GM21786 (cell line): ENCODE measurements around the gene SELENOH.
"Not testable (repeated sequence)": the region's sequence is repeated elsewhere in the genome, so short reads cannot be mapped to it uniquely, and the experiment has no call there.

Experiments used
- ATAC-seq: cut with Tn5 transposase; IDR thresholded peaks from one replicate; pipeline ENCODE4 v1.9.1; 2021; ENCODE audit not compliant: unreplicated experiment

Gene SELENOH, protein sequence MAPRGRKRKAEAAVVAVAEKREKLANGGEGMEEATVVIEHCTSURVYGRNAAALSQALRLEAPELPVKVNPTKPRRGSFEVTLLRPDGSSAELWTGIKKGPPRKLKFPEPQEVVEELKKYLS

DNA sequence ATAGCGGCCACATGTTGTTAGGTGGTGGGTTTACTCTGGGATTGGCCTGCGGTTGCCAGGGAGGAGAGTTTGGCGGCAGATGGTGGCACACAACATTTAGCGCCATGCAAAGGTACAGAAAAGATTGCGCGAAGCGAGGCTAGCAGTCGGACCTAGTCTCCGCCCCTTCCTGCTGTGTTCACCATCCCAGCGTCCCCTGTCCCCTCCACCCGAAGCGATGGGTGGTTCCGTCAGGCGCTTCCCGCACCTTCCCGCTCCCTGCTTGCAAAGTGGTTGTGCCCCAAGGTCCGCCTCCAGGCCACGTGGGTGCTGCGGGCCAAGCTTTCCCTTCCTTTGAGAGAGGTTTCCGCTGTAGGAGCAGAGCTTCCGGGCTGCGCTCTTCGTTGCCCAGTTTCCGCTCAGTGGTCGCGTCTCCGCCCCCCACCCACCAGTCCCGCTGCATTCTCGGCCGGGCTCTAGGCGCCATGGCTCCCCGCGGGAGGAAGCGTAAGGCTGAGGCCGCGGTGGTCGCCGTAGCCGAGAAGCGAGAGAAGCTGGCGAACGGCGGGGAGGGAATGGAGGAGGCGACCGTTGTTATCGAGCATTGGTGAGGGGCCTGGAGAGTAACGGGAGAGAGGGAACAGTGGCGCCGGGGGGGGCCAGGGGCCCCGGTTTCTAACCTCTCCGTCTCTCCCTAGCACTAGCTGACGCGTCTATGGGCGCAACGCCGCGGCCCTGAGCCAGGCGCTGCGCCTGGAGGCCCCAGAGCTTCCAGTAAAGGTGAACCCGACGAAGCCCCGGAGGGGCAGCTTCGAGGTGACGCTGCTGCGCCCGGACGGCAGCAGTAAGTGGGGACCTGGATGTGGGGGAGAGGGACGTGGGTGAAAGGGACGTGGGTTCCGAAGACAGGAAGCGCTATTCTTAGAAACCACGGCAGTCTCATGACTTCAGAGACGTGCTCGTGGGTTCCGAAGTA is at the start of gene SELENOH:
TSS of gene SELENOH (plus strand) at position 360 of the 955 bp plus-strand sequence. CDS start at position 465, 105 bp downstream.
- peak; percentile 93 for ATAC-seq

DNA sequence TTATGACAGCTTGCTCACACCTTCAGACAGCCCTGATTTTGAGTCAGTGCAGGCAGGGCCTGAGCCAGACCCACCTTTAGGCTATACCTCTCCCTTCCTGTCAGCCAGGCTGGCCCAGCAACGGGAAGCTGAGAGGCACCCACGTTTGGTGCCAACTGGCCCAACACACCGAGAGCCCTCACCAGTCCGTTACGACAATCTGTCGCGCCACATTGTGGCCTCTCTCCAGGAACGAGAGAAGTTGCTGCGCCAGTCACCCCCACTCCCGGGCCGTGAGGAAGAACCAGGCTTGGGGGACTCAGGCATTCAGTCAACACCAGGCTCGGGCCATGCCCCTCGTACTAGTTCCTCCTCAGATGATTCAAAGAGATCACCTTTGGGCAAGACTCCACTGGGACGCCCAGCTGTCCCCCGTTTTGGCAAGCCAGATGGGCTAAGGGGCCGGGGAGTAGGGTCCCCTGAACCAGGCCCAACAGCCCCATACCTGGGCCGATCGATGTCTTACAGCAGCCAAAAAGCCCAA is 42.4 kb upstream of the SELENOH start:
- ATAC-seq = no peak

DNA sequence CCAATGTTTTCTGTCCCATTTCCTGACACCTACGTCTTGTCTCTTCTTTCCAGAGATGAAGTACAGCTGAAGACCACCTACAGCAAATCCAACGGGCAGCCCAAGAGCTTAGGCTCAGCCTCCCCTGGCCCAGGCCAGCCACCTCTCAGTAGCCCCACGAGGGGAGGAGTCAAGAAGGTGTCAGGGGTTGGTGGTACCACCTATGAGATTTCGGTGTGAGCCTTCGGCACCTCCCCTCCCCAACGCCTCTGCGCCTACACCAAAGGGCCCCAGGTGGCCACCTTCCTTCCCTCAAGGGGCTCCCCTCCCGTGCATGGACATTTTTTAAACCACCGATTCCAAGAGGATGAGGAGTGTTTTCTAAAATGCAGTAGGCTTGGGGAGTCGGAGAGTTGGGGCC is 41.5 kb upstream of the SELENOH start:
- no peak for ATAC-seq

DNA sequence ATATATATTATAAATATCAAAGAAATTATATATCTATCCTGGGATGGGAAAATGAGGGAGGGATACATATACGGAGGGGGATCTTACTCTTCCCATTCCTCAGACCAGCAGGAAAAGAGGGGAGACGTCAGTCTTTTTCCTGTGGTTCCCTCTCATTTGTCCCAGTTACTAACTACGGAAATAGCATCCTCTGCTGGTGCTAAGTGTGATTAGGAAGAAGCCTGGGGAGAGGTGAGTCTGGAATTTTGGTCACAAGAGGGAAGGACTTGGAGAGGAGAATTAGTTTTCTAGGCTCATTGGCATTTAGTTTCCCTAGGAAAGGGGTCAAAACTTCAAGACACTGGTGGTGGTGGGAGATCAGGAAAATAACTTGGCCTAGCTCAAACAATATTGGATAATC is 40.9 kb upstream of the SELENOH start:
- no peak for ATAC-seq

DNA sequence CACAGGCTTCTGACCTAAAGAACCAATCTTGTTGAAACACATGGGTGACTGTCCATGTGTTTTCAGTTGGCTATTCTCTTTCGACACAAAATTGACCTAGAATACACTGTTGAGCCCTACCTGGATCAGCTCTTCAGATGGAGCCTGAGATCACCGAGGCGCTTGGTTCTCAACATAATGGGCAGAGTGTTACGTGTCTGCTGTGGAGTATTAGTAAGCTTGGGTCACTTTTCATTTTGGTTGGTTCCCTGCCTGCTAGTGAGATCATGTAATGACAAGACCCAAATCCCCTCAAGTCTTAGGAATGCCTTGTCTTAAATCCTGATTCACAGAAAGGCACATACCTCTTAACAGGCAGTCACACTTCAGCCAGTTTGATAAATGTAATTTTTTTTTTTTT is 38.0 kb upstream of the SELENOH start:
- no peak for ATAC-seq

DNA sequence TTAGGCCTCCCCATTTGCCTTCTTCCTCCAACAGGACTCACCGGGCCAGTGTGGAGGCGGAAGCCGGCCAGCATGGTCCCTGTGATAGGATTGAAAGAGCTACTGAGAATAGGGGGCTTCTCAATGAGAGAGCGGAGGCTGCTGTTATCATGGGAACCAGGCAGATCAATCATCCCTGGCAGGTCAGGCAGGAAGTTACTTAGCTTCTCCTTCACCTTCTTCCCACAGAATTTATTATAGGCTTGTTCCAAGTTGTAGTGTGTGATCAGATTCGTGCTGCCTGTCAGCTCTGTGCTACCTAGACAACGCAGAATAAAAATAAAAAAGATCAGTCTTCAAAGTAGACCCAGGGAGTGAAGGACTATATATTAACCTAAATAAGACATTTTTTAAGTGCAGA is 36.4 kb upstream of the SELENOH start:
- ATAC-seq = no peak

DNA sequence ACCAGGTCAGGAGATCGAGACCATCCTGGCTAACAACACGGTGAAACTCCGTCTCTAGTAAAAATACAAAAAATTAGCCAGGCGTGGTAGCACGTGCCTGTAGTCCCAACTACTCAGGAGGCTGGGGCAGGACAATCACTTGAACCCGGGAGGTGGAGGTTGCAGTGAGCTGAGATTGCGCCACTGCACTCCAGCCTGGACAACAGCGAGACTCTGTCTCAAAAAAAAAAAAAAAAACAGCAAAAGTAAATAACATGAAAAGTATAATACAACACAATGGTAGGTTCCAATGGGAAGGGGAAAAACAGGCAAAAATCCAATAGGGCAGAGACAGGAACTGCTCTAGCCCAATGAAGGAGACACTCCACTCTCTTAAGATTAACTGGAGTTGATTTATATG is 35.9 kb upstream of the SELENOH start:
- ATAC-seq = not testable (repeated sequence)

DNA sequence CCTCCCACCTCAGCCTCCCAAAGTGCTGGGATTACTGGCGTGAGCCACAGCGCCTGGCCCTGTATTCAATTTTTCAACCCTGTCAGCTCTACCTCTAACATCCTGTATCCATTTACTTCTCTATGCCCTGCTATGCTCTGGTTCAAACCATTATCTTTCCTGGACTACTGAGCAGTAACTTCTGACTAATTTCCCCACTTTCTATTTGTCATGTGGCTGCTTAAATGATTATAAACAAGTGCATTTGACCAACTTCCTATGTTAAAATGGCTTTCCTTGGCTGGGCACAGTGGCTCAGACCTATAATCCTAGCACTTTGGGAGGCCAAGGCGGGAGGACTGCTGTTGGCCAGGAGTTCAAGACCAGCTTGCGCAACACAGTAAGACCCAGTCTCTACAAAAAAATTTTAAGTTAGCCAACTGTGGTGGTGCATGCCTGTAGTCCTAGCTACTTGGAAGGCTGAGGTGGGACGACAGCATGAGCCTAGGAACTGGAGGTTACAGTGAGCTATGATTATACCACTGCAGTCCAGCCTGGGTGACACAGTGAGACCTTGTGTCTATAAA is 31.4 kb upstream of the SELENOH start:
- no peak for ATAC-seq

DNA sequence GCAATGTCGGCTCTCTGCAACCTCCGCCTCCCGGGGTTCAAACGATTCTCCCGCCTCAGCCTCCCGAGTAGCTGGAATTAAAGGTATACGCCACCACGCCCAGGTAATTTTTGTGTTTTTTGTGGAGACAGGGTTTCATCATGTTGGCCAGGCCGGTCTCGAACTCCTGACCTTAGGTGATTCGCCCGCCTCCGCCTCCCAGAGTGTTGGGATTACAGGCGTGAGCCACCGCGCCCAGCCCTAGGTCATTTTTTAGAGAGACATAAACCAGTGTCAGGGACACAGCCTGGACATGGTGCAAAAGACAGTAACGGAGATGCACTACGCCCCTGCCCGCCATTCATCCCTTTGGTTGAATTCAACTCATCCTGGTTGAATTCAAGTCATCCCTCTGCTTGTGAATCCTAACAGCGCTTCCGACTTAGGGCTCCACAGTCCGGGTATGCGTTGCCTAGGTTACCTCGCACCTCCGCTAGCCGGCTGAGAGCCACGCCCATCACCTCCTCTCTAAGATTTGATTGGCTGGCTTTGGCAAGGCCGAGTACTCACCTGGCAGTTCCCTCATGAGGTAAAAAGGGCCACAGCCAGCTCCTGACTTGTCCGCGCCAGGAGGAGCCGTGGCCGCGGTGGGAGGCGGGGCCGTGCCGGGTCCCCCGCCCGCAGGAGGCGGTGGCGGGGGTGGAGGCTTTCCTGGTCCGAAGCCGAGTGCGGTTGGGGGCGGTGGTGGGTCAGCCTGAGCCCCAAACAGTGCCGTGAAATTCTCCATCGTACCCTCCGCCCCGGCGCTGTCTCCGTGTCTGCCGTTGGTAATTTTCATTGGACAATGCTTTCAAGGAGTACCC is 29.7 kb upstream of the SELENOH start, which contains the start of gene MED19:
TSS of gene MED19 (minus strand) at position 802 of the 842 bp plus-strand sequence. CDS start at position 766, 36 bp downstream.
- peak; percentile 33 for ATAC-seq

DNA sequence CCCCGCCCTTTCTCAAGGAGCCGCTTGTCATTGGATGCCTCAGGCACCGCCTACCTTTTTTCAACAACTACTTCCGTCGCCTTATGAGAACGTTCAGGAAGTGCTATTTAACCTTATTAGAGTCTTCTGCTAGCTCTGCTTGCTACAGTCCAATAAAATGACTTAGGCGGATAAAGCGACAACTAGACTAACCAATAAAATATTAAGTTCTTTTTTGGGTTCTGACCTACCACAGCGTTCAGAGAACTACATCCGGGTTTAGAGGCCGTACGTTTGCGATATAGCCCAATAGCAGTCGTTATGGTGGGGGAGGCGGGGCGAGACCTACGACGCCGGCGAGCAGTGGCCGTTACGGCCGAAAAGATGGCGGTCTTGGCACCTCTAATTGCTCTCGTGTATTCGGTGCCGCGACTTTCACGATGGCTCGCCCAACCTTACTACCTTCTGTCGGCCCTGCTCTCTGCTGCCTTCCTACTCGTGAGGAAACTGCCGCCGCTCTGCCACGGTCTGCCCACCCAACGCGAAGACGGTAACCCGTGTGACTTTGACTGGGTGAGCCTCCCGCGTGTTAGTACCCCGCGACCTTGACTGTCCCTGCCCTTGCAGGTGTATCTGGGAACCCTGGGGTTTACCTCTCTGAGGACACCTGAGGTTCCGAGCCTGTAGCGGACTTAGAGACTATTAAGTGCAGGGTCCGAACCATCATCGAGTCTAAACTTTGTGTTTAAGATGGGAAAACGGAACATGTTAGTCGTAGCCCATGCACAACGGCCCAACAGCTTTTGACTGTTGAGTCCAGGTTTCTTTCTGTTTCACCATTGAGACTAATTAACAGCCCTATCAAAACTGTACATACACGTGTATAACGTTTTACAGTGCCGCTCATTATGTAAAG is 28.8 kb upstream of the SELENOH start, which contains the start of gene TMX2:
TSS of gene TMX2 (plus strand) at position 338 of the 895 bp plus-strand sequence. CDS start at position 364, 26 bp downstream.
- peak; percentile 96 for ATAC-seq

DNA sequence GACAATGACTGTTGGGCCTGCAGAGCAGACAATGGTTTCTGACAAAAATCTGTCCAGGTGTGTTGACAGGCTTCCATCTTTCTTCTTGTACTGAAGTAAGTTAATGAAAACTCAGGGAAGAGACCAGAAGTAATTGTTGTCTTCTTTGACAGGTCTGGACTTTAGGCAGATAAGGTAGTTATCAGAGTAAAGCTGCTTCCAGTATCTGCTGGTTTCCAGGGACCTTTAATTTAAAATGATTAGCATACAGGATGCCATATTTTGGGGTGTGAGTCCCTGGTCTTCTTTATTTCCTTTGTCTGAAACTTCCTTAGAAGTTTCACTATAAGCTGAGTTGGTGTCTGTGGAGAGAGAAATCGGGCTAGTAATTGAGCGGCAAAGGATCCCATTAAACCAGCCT is 27.5 kb upstream of the SELENOH start:
- no peak for ATAC-seq

DNA sequence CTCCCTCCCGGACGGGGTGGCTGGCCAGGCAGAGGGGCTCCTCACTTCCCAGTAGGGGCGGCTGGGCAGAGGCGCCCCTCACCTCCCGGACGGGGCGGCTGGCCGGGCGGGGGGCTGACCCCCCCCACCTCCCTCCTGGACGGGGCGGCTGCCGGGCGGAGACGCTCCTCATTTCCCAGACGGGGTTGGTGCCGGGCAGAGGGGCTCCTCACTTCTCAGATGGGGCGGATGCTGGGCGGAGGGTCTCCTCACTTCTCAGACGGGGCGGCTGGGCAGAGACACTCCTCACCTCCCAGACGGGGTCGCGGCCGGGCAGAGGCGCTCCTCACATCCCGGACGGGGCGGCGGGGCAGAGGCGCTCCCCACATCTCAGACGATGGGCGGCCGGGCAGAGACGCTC is 24.6 kb upstream of the SELENOH start:
- not testable (repeated sequence) for ATAC-seq

DNA sequence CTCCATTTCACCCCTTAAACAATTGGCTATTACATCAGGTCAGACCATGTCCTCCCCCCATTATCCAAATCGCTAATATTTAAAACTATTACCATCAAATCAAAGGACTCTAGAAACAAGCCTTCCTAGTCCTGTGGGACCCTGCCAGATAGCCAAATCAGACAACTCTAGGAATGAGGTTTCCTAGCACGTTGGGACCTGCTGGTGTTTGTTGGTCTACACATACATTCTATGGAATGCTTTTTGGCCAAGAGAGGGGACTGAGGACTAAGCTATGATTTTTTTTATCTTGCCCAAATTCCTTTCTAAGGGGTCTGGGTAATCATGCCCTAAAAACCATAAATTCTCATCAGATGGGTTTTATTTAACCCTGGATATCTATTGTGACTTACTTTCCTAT is 14.1 kb upstream of the SELENOH start:
- no peak for ATAC-seq

DNA sequence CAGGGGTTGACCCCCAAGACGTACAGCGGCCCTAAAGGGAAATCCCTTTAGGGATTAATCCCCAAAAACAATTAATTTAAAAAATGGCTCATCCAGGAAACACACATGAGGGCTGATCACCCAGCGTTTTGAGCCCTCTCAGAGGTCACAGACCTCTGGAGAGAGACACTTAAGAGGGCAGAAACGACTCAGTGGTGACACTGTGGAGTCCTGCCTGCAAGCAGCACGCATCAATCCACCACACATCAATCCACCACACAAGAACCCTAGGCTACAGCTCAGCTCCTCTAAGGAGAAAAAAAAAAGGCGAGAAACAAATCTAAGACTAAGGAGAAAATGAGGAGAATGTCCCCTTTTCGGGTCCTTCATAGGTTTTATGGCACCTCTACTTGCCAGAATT is 12.5 kb upstream of the SELENOH start:
- no peak for ATAC-seq

DNA sequence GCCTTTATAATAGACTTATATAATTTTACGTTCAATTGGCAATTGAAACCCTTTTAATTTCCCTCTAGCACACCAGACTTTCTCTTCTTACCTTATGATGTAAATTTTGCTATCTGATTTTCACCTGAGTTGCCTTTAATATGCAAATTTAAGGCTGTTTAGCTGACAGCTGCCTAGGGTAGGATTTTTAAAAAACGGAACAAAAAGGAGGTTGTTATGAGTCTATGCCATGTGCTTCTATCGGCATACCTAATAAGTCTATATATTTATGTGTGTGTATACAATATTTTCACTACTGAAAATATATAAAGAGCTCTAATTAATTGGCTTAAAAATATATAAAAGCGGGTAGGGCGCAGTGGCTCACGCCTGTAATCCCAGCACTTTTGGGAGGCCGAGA is 11.8 kb upstream of the SELENOH start:
- no peak for ATAC-seq

DNA sequence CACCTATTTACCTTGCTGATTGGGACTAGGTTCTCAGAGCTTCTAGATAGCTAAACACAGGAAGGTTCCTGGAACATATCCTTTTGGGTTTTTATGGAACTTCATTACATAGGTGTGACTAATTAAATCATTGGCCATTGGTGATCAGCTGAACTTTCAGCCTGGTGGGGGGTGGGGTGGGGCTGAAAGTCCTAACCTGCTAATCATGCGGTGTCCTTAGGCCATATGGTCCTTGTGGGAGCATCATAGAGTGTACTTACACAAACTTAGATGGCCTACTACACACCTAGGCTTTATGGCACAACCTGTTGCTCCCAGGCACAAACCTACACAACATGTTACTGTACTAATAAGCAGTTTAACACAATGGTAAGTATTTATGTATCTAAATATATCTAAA is 8.6 kb upstream of the SELENOH start:
- ATAC-seq = no peak

DNA sequence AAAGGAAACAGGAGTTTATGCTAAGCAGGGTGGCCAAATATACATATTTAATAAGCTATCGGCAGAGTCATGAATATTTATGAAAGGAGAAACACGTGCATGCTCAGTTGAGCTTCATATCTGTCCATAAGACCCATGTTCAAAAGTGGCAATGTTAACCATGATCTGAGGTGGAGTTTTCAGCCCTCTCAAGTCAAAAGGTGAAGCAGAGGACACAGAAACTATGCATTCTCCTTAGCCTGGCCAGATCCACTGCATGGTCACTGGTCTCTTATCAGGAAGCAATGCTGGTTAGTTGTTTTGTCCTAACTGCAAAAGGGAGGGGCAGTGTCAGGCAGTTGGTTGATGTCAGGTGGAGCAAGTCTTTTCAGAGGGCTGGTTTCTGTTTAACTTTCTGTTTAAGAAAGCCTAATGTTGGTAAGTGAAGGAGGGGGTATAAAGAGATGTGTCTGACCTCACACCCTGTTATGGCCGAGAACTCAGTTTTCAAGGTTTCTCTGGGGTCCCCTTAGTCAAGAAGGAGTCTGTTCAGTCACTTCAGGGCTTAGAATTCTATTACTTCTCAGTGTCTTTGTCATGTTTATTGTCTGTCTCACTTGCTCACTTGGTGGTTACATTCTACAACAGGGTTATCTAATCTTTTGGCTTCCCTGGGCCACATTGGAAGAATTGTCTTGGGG is 5.5 kb upstream of the SELENOH start:
- no peak for ATAC-seq

DNA sequence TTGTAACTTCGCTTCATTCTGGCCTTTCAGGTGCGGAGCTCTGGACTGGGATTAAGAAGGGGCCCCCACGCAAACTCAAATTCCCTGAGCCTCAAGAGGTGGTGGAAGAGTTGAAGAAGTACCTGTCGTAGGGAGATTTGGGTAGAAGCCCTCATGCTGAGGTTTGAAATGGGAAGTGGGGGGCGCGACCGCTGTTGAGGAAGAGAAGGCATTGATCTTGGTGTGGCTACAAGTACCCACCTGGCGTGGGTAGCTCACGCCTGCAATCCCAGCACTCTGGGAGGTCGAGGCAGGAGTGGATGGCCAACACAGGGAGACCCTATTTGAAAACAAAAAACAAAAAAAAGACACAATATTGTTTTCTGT is 779 bp downstream of the SELENOH start:
- no peak for ATAC-seq

DNA sequence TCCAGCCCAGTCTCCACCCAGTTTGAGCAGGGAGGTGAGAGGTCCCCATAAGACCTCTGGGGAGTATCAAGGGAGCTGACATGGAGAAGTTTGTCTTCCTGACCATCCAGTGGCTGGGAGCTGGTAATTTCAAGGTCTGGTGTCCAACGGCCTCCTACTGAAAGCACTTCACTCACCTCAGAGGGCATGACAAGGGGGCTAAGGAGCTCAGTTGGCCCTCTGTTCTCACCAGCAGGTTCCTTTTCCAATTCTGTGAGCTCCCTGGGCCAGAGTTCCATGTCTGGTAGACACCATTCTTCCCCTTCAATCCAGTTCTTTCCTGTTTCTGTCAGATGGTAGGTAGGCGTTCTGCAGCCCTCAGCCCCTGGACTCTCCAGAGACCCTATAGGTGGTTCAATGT is 3.1 kb downstream of the SELENOH start:
- ATAC-seq = no peak
